Psoas muscle (tissue), 8 donors: Measurements from ENCODE around the gene SSBP3. TPM values are rescaled to one million over a fixed set of nuclear protein-coding genes. Genes with fewer than 3 reads are reported as not detected.

Experiments used
- ATAC-seq, 4 donors: fragments of 200-7000 bp; cut with Tn5 transposase; one replicate each; pipeline ENCODE4 v1.9.1; 2020; ENCODE audit warnings: moderate library complexity in 3 of 4, mild to moderate bottlenecking in 2 of 4
- DNase-seq, 2 donors: peaks; one replicate each; pipeline ENCODE4 v3.0.0-alpha.2; 2020
- H3K27ac ChIP-seq: fragments of 200-600 bp; one replicate; pipeline ENCODE4 v1.8.0; 2022
- H3K27me3 ChIP-seq, 3 donors: fragments of 200-600 bp in 1 of 3; one replicate each; pipeline versions ENCODE4 v1.6.1 to v1.8.0; 2013 to 2022; ENCODE audit warnings: low read length in 2 of 3, mild to moderate bottlenecking in 2 of 3, moderate library complexity in 1 of 3; ENCODE audit not compliant: insufficient read depth in 3 of 3
- H3K36me3 ChIP-seq, 2 donors: fragments of 200-600 bp in 1 of 2; one replicate each; pipeline versions ENCODE4 v1.6.1 to v1.8.0; 2013 to 2022; ENCODE audit warnings: low read depth in 1 of 2, mild to moderate bottlenecking in 1 of 2, moderate library complexity in 1 of 2; ENCODE audit not compliant: insufficient read depth in 1 of 2
- H3K4me1 ChIP-seq: fragments of 200-600 bp; one replicate; pipeline ENCODE4 v1.8.0; 2022
- H3K4me3 ChIP-seq: fragments of 200-600 bp; one replicate; pipeline ENCODE4 v1.8.0; 2022; ENCODE audit warnings: mild to moderate bottlenecking
- H3K9me3 ChIP-seq: fragments of 200-600 bp; one replicate; pipeline ENCODE4 v1.8.0; 2022
- WGBS, 3 donors: extraction: QIAGEN DNeasy Blood & Tissue Kit; methylation state at CpG; one replicate each; pipeline versions ENCODE4 v1.1.6 to v1.1.7; 2013; 5-methylcytosine and 5-hydroxymethylcytosine counted together
- intact Hi-C, 2 donors: fragments of 100-400 bp; cut with DNase I; formaldehyde crosslinking; loops; one replicate each; pipeline versions ENCODE4 v1.11.0 to v1.14.2; 2022
- polyA plus RNA-seq, 3 donors: library from polyadenylated mRNA; stranded (reverse); fragments of 200-250 nt; gene quantifications; one replicate each; pipeline ENCODE4 v1.2.3, GENCODE V29; 2013
- total RNA-seq, 4 donors: library from RNA; stranded (reverse); fragmentation: NEBNext Ultra II Directional in 2 of 4; extraction: Animal tissue kit (Norgen Biotek cat#: 25700) in 2 of 4; gene quantifications; one replicate each; pipeline versions ENCODE4 v1.2.1 to v1.2.4, GENCODE V29; 2021 to 2023
- TF ChIP-seq, protein P1 (sequence below): fragments of 200-600 bp; IDR thresholded peaks from one replicate; pipeline ENCODE4 v1.8.0; 2022; ENCODE audit warnings: antibody characterized with exemption
- donor health status: healthy with polysubstance abuse.
- donor health status: DM: no; HTN: no; CAD: no; lungs with moderate emphysema.
- donor health status: Bipolar disorder and iron deficiency.
- donor health status: healthy.
- donor health status: DM: yes; HTN: yes; CAD: no.
- donor health status: DM: no; HTN: no; CAD: no.
- donor health status: DM: no; HTN: no; CAD: no.
- donor health status: DM: yes; HTN: yes; CAD: no.

The SSBP3 gene
- total and polyA plus RNA-seq, 7 donors, result 7.9 to 24.2 (median 21.6) TPM

GRCh38 chr1:54417123-54417522 is 10.9 kb upstream of the SSBP3 start:
- H3K4me3 ChIP-seq, result no peak overlapping the region
- H3K36me3 ChIP-seq, result no peaks in the 10 kb centered on the region
- WGBS, 3 donors, result 38 to 50% (median 42%) methylated on average over 5 of the region's 5 CpGs
- ATAC-seq (no peak), DNase-seq (peak in 1 of 2 donors; percentile 30)
- no peaks in the 10 kb centered on the region for H3K27me3 ChIP-seq
- no peak overlapping the region for H3K27ac ChIP-seq
- no peaks in the 10 kb centered on the region for H3K9me3 ChIP-seq
- intact Hi-C loops, result loop anchor here in 1 of 2 donors (2.0 kb wide), 1 partner anchor 56 kb away; no protein-coding TSS in a partner anchor
- H3K4me1 ChIP-seq, result no peaks in the 10 kb centered on the region
- TF ChIP-seq, protein P1, sequence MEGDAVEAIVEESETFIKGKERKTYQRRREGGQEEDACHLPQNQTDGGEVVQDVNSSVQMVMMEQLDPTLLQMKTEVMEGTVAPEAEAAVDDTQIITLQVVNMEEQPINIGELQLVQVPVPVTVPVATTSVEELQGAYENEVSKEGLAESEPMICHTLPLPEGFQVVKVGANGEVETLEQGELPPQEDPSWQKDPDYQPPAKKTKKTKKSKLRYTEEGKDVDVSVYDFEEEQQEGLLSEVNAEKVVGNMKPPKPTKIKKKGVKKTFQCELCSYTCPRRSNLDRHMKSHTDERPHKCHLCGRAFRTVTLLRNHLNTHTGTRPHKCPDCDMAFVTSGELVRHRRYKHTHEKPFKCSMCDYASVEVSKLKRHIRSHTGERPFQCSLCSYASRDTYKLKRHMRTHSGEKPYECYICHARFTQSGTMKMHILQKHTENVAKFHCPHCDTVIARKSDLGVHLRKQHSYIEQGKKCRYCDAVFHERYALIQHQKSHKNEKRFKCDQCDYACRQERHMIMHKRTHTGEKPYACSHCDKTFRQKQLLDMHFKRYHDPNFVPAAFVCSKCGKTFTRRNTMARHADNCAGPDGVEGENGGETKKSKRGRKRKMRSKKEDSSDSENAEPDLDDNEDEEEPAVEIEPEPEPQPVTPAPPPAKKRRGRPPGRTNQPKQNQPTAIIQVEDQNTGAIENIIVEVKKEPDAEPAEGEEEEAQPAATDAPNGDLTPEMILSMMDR, result no peak

GRCh38 chr1:54416435-54416834 is 10.2 kb upstream of the SSBP3 start:
- DNase-seq (no peak), ATAC-seq (no peak)
- Histone ChIP-seq H3K4me1 (no peaks in the 10 kb centered on the region), H3K27ac (no peak overlapping the region), H3K27me3 (no peaks in the 10 kb centered on the region), H3K9me3 (no peaks in the 10 kb centered on the region), H3K4me3 (no peak overlapping the region), H3K36me3 (no peaks in the 10 kb centered on the region)
- intact Hi-C loops, result loop anchor here in 1 of 2 donors (2.0 kb wide), 1 partner anchor 56 kb away; no protein-coding TSS in a partner anchor
- TF ChIP-seq, protein P1, result no peak
- 79 to 90% (median 89%) methylated on average over 8 of the region's 8 CpGs for WGBS, 3 donors

GRCh38 chr1:54415991-54416390 is 9.8 kb upstream of the SSBP3 start:
- ATAC-seq (no peak), DNase-seq (peak in 1 of 2 donors; percentile 39)
- intact Hi-C loops, result loop anchor here in 1 of 2 donors (2.0 kb wide), 1 partner anchor 57 kb away; no protein-coding TSS in a partner anchor
- Histone ChIP-seq H3K27ac (no peak overlapping the region), H3K27me3 (no peaks in the 10 kb centered on the region), H3K9me3 (no peaks in the 10 kb centered on the region), H3K4me3 (no peak overlapping the region), H3K4me1 (no peaks in the 10 kb centered on the region), H3K36me3 (no peaks in the 10 kb centered on the region)
- TF ChIP-seq, protein P1, result no peak
- 68 to 78% (median 73%) methylated on average over 9 of the region's 9 CpGs for WGBS, 3 donors

DNA sequence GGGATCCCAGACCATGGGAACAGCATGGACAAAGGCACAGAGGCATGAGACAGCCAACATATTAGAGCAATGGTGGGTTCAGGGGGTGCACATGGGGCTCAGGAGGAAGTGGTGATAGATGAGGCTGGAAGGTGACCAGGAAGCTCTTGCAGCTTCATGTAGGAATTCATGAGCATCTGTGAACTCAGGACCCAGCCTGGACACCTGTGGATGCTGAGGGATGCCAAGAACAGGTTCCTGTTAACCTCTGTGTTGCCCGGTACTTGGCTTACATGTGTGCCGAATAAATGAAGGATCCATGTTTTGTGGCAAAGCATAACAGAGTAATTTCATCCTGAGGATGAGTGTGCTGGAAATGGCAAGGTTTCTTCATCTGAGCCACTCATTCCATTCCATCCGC is 9.3 kb upstream of the SSBP3 start:
- Histone ChIP-seq H3K4me1 (no peaks in the 10 kb centered on the region), H3K4me3 (no peak overlapping the region), H3K27ac (no peak overlapping the region), H3K9me3 (no peaks in the 10 kb centered on the region), H3K27me3 (no peaks in the 10 kb centered on the region), H3K36me3 (no peaks in the 10 kb centered on the region)
- no peak for ATAC-seq
- WGBS, 3 donors, result 94 to 99% (median 98%) methylated on average over 3 of the region's 3 CpGs
- DNase-seq, result no peak
- intact Hi-C loops, result no loop called here
- TF ChIP-seq, protein P1, result no peak

DNA sequence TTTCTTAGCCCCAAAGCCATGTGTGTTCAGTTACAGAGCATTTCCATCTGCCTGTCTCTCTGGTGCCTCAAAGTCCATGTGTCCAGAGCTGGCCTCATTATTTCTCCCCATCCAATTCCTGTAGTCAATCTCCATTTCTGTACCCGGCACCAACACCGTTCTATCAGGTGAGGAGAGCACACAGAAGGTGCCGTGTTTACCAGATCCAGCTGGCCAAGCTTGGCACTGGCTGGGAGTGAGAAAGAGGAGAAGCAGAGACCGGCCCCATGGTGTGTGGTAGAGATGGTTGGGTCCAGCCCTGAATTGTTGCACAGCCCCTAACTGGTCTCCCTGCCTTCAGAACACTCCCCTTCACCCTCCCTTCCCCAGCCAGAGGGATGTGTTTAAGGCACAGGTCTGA is 7.5 kb upstream of the SSBP3 start:
- no peak for ATAC-seq
- intact Hi-C loops, result no loop called here
- 75 to 81% (median 79%) methylated on average over 4 of the region's 4 CpGs for WGBS, 3 donors
- Histone ChIP-seq H3K4me3 (no peak overlapping the region), H3K9me3 (no peaks in the 10 kb centered on the region), H3K27ac (no peak overlapping the region), H3K4me1 (peaks cover 7% of the 10 kb centered on the region), H3K27me3 (no peaks in the 10 kb centered on the region), H3K36me3 (no peaks in the 10 kb centered on the region)
- DNase-seq, result peak in 1 of 2 donors; percentile 27
- TF ChIP-seq, protein P1, result no peak
